A549 treated with AZD2906 at 1 μM for 4 hours (cell line): Measurements from ENCODE around the gene MISP3. TPM values are rescaled to one million over a fixed set of nuclear protein-coding genes. Genes with fewer than 3 reads are reported as not detected.

Experiments
- total RNA-seq: library from RNA; stranded (reverse); fragments of 200-300 nt; extraction: Qiagen RNA extraction; gene quantifications from 5 replicates; pipeline ENCODE4 v1.2.3, GENCODE V29; 2022

MISP3 gene
- 2.2 to 4.3 TPM (median 3.9 TPM) in 5 replicates for total RNA-seq

DNA sequence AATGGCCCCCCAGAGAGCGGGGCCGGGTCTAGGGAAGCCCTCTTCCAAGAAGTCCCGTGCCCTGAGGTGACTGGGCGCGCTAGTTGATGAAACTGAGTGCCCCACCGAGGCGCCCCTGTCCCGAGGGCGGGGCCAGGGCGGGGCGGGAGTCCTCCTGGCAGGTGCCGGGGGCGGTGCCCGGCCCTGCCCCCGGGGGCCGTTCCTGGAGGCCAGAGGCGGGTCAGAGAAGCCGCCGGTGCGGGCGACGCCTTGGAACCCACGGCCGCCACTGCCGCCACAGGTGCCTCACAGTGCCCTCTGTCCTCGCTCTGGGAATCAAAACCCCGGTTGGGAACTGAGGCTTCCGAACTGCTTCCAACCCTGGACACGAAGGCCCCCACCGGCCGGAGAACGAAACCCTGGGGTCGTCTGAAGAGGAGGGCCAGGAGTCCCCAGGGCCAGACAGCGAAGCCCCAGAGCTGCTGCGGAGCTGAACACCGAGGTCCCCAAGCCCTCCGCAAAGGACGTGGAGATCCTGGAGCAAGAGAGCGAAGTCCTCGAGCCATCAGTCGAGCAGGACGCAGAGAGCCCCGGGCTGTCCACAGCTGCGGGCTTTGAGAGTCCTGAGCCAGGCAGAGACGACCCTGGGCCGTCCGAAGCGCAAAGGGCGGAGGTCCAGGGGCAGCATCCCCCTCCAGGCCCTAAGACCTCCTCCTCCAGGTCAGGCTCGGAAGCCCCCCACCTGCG is at the start of gene MISP3:
Gene MISP3 (plus strand): TSS at position 252 of the 726 bp plus-strand sequence. CDS start 524 bp downstream, outside the sequence.

DNA sequence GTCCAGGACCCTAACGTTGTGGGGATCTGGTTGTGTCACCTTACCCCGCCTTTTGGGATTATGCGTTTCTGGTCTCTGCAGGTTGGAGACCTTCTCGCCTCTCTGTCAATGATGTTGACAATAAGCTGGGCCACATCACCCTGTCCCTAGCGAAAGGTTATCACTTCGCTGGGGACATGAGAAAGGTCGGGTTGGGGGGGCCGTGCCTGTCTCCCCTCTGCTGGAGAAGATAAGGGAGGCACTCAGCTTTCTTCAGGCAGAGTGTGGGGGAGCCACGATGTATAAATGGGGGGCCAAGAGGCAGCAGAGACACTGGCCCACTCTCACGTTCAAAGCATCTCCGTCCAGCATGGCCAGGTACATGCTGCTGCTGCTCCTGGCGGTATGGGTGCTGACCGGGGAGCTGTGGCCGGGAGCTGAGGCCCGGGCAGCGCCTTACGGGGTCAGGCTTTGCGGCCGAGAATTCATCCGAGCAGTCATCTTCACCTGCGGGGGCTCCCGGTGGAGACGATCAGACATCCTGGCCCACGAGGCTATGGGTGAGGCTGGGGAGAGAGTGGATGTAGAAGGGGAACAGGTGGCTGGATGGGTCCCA is 44.6 kb upstream of the MISP3 start, which contains the start of gene RLN3:
Gene RLN3 (plus strand): TSS at position 293 of the 595 bp plus-strand sequence. CDS start 57 bp downstream, at position 350.

DNA sequence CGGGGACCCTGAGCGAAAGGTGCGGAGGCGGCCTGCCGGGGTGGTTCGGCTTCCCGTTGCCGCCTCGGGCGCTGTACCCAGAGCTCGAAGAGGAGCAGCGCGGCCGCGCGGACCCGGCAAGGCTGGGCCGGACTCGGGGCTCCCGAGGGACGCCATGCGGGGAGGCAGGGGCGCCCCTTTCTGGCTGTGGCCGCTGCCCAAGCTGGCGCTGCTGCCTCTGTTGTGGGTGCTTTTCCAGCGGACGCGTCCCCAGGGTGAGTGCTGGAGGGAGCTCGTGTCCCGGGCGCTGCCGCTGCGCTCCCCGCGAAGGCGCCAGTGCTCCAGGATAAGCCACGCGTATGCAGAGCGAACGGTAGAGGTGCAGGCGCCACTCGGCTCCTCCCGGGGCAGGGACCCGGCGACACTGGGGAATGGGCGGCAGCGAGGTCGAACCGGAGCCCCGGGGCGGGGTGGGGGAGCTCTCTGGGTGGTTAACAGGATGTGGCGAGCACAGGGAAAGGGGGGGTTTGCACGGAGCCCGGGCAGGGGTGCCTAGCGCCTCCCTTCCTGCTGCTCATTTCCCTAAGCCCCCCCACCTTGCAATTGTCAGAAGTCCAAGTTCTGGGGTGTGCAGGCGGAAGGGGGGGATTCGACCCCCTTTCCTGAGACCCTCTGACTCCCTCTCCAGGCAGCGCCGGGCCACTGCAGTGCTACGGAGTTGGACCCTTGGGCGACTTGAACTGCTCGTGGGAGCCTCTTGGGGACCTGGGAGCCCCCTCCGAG is 40.7 kb upstream of the MISP3 start, which contains the start of gene IL27RA:
Gene IL27RA (plus strand): TSS at position 44 of the 762 bp plus-strand sequence. CDS start 111 bp downstream, at position 155.

DNA sequence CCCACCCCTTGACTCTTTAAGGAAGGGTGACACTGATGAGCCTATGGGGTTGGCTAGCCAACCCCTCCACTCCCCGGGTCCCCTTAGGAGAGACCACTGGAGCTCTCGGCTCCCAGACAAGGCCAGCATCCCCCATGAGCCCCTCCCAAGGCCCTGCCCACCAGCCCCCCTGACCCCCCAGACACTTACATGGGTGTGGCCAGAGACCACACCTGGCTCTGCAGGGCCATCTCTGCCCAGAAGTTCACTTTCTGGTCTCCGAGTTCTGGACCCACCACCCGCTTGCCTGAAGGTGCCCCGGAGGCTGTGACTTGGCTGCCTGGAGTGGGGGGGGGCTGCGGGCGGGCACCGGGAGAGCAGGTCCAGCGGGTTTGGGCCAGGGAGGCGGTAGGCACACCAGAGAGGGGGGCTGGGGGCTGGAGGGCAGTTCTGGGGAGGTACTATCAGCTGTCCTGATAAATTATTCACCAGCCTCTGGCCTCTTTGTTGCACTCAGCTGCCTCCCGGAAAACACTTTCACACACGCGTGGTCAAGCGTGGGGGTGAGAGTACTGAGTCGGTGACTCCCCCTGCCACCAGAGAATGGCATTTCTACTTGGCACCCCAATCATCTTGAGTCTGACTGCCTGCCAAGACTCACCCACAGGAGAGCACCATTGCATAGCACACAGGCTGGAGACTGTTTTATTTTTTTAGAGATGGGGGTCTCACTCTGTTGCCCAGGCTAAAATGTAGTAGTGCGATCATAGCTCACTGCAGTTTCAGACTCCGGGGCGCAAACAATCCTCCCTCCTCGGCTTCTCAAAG is 10.6 kb upstream of the MISP3 start, which contains the start of gene PALM3:
Gene PALM3 (minus strand): TSS at position 326 of the 807 bp plus-strand sequence. CDS start 96 bp downstream, at position 230.

DNA sequence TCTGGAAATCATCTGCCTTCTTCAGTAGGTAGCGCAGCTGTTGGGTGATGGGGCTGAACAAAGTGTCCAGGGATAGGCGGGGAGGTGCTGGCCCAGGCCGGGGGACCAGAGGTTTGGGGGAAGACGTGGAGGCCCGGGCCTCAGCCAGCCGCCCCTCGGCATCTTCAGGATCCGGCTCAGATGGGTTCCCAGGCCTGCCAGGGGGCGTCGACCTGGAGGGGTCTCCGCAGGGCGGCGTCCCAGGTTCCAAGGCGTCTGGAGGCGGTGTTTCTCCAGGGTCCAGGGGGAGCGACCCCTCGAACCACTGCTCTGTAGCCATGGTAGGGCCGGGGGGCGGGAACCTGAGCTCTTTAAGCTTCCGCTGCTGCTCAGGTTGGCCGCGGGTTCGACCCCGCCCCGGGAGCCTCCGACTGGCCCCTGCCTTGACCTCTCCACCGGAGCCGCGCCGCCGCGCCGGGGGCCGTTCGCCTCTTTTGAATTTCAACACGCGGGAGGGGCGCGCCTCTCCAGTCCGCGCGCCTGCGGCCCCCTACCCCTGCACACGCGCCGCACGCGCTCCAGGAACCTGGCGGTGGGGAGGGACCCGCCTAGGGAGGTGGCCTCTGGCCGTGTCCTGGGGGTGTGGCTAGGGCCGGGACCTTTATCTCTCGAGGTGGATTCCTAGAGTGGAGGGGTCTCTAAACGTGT is 12.9 kb downstream of the MISP3 start, which contains the start of gene C19orf67:
Gene C19orf67 (minus strand): TSS at position 475 of the 687 bp plus-strand sequence. CDS start 156 bp downstream, at position 319.

DNA sequence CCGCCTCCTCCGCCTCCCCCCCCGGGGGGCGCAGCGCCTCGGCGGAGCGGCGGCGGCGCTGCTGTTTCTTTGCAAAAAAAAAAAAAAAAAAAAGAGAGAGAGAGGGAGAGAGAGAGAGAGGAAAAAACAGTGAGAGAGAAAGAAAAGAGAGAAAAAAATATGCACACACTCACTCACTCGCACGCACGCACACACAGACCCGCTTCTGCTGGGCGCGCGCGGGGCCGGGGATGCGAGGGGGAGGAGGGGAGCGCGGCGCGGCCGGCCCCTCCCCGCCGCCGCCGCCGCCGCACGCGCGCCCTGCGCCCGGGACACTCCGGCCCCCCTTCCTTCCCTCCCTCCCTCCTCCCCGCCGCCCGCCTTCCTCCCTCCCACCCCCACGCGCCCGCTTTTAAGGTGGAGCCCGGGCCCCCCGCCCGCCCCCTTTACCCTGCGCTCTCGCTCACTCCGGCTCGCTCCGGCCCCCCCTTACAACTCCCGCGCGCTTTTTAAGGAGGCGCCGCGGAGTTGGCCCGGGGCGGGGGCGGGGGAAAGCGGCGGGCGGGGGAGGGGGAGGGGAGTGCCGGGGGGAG is 18.0 kb downstream of the MISP3 start, which contains the start of gene SAMD1:
Gene SAMD1 (minus strand): TSS at position 243 of the 572 bp plus-strand sequence.

DNA sequence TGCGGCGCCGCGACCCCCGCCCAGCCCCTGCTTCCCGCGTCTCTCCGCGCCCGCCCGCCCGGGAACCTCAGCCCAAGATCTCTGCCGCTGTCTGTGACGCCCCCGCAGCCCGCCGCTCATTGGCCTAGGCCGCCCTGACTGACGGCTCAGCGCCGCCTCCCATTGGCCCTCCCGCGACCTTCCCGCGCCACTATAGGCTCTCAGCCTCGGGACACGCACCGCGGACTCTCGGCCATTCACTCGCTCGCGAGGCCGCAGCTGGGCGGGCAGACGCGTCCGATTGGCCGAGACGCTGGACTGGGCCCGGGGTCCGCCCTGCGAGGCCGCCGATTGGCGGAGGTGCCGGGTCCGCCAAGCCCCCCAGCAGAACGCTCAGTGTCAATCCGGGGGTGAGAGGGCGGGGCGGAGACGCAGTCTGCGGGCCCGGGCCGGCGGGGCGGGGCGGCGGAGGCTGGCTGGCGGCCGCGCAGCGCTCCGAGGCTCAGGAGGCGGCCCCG is 45.1 kb downstream of the MISP3 start, which contains the start of gene PRKACA:
Gene PRKACA (minus strand): TSS at position 95 of the 497 bp plus-strand sequence. CDS start 215 bp downstream, outside the sequence.

Other genes starting within 250 kb of the MISP3 start
- 2.1 to 3.6 TPM (median 2.8 TPM) in 5 replicates for gene NANOS3, start 195.7 kb upstream of the MISP3 start, total RNA-seq
- 0.34 to 0.57 TPM (median 0.46 TPM) in 4 of 5 replicates, not detected in the other for gene BRME1, start 166.7 kb upstream of the MISP3 start, total RNA-seq
- gene CC2D1A, start 166.6 kb upstream of the MISP3 start, total RNA-seq: 7.7 to 9.5 TPM (median 9.3 TPM) in 5 replicates
- 0.65 to 1.6 TPM (median 1.4 TPM) in 5 replicates for gene PODNL1, start 134.4 kb upstream of the MISP3 start, total RNA-seq
- gene DCAF15, start 120.3 kb upstream of the MISP3 start, total RNA-seq: 14.7 to 24.0 TPM (median 20.5 TPM) in 5 replicates
- 3.2 to 5.4 TPM (median 4.8 TPM) in 5 replicates for gene RFX1, start 66.5 kb upstream of the MISP3 start, total RNA-seq
- gene RLN3, start 44.6 kb upstream of the MISP3 start, total RNA-seq: not detected in 5 replicates
- 8.4 to 10.7 TPM (median 9.2 TPM) in 5 replicates for gene IL27RA, start 41.0 kb upstream of the MISP3 start, total RNA-seq
- gene PALM3, start 10.7 kb upstream of the MISP3 start, total RNA-seq: 1.4 to 2.6 TPM (median 2.2 TPM) in 5 replicates
- gene C19orf67, start 13.0 kb downstream of the MISP3 start, total RNA-seq: not detected in 5 replicates
- 32.9 to 42.4 TPM (median 37.0 TPM) in 5 replicates for gene SAMD1, start 18.0 kb downstream of the MISP3 start, total RNA-seq
- 28.7 to 36.9 TPM (median 29.6 TPM) in 5 replicates for gene PRKACA, start 45.0 kb downstream of the MISP3 start, total RNA-seq
- gene ASF1B, start 63.8 kb downstream of the MISP3 start, total RNA-seq: 28.6 to 31.7 TPM (median 30.7 TPM) in 5 replicates
- 5.6 to 8.8 TPM (median 6.7 TPM) in 5 replicates for gene ADGRL1, start 133.4 kb downstream of the MISP3 start, total RNA-seq